Right ventricle myocardium inferior (tissue), 1 donor: Measurements from ENCODE around the gene SLC51B. TPM values are rescaled to one million over a fixed set of nuclear protein-coding genes. Genes with fewer than 3 reads are reported as not detected.

ENCODE experiments used
- total RNA-seq: library from RNA; stranded (reverse); fragmentation: NEBNext Ultra II Directional; extraction: Animal tissue kit (Norgen Biotek cat#: 25700); gene quantifications from one replicate; pipeline ENCODE4 v1.2.1, GENCODE V29; 2021
- donor health status: DM: no; HTN: yes; CAD: no; lungs with severe emphysema.

SLC51B gene
- total RNA-seq, 1 donor from 2014 or later: not detected

Other genes with a start within 250 kb of the SLC51B start
- 0.73 TPM for gene PIF1, start 219.7 kb upstream of the SLC51B start, total RNA-seq
- 10.4 TPM for gene PLEKHO2, start 203.5 kb upstream of the SLC51B start, total RNA-seq
- gene ANKDD1A, start 133.5 kb upstream of the SLC51B start, total RNA-seq: 1.1 TPM
- gene SPG21, start 55.5 kb upstream of the SLC51B start, total RNA-seq: 45.3 TPM
- 18.7 TPM for gene MTFMT, start 15.7 kb upstream of the SLC51B start, total RNA-seq
- 23.3 TPM for gene RASL12, start 22.6 kb downstream of the SLC51B start, total RNA-seq
- gene KBTBD13, start 31.4 kb downstream of the SLC51B start, total RNA-seq: 8.4 TPM
- 1.5 TPM for gene UBAP1L, start 69.8 kb downstream of the SLC51B start, total RNA-seq
- 17.9 TPM for gene PDCD7, start 88.4 kb downstream of the SLC51B start, total RNA-seq
- 54.6 TPM for gene CLPX, start 140.0 kb downstream of the SLC51B start, total RNA-seq
- 15.7 TPM for gene CILP, start 166.1 kb downstream of the SLC51B start, total RNA-seq
- gene PARP16, start 241.5 kb downstream of the SLC51B start, total RNA-seq: 4.9 TPM